Gastroesophageal sphincter (tissue), 3 donors: ENCODE measurements around the gene CCDC74A.

Experiments
- CTCF ChIP-seq, 4 experiments: fragments of 200-600 bp in 2 of 4; fragments of 450-650 bp in 2 of 4; sonication (generic) in 1 of 4; IDR thresholded peaks; one replicate each; pipeline ENCODE4 v1.5.1; 2017 to 2019; ENCODE audit warnings: antibody characterized with exemption in 4 of 4, mild to moderate bottlenecking in 2 of 4, moderate library complexity in 2 of 4
- POLR2AphosphoS5 ChIP-seq: sonication (generic); formaldehyde crosslinking; IDR thresholded peaks from one replicate; pipeline ENCODE4 v1.6.1; 2017; ENCODE audit warnings: antibody characterized with exemption

GRCh38 chr2:131509615-131510014 is 18.1 kb upstream of the CCDC74A start:
- TF ChIP-seq CTCF (IDR thresholded peaks at IDR 0.05), result no peak
- TF ChIP-seq POLR2AphosphoS5, result no peak
